Left renal pelvis (tissue), 4 donors: ENCODE results near the gene NCMAP. TPM values are rescaled to one million over a fixed set of nuclear protein-coding genes. Genes with fewer than 3 reads are reported as not detected.
"Not testable (repeated sequence)": the region's sequence is repeated elsewhere in the genome, so short reads cannot be mapped to it uniquely, and the experiment has no call there.

Experiments used
- DNase-seq, 4 donors: peaks; one replicate each; pipeline ENCODE4 v3.0.0-alpha.2; 2013; ENCODE audit warnings: low read depth in 4 of 4, low spot score in 3 of 4
- polyA plus RNA-seq, 4 donors: library from polyadenylated mRNA; unstranded; fragments of 120-200 nt; gene quantifications; one replicate each; pipeline ENCODE4 v1.2.1, GENCODE V29; 2013; ENCODE audit not compliant: insufficient read length in 4 of 4

NCMAP gene, protein sequence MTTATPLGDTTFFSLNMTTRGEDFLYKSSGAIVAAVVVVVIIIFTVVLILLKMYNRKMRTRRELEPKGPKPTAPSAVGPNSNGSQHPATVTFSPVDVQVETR
- under 1 TPM; 0.08 to 0.91 (median 0.61) TPM for polyA plus RNA-seq

DNA sequence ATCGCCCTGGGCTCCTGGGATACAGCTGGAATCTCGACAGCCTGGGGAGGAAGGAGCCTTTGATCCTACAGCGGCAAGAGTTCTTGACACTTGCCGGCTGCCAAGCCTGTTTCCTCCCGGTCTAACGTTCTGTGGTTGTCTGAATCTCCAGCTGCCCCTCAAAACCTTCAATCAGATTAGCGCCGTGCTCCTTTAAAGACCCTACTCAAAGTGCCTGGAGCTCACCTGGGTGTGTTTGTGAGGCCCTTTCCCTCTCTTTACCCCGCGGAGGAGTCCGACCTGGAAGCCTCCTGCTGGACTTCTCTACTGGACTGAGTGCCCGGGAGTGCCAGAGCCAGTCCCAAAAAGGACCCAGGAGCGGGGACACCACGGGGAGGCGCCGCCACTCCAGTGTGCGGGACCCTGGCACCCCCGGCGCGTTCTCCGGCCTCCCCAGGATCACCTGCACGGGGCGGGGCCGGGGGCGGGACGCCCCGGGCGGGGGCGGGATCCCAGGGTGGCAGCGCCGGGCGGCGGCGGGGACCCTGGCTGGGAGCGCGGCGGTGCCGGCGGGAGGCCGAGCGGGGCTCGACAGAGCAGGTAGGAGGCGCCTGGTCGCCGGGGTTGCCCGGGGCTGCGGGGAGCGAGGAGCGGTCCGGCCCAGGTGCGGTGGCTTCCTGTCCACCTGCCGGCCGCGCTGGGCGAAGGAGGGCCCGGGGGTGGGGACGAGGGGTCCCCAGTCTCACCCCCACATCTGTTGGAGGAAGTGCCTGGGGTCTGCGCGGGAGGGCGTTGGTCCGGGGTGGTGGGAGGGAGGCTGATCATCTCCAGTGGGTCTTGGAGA, at the start of gene NCMAP:
TSS of gene NCMAP (plus strand) at position 497 of the 823 bp plus-strand sequence. CDS start 39,344 bp downstream, outside the sequence.
- no peak for DNase-seq

GRCh38 chr1:24506691-24507381, 49.1 kb upstream of the NCMAP start:
- no peak for DNase-seq

DNA sequence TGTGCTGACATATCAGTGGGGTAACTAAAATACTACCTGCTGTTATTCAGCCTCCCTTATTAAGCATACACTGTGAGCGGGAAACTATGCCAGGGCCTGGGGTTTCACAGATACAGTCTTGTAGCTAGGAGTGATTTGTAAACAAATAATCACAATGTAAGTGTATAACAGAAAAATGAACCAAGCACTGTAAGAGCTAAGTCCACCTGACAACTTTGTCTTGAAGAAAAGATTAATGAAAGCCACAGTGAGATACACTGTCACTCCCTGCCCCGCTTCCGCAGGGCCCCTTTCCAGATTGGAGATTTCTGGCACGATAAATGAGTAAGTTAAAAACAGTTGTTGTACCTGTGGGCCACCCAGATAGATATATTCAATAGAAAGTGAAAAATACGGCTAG, 48.5 kb upstream of the NCMAP start:
- no peak for DNase-seq

DNA sequence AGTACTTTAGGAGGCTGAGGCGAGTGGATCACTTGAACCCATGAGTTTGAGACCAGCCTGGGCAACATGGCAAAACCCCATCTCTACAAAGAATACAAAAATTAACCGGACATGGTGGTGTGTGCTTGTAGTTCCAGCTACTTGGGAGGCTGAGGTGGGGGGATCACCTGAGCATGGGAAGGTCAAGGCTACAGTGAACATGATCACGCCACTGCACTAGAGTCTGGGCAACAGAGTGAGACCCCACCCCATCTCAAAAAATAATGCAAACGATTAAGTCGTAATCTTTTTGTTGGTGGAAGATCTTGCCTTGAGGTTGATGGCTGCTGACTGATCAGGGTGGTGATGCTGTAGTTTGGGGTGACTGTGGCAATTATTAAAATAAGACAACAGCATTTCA, 47.0 kb upstream of the NCMAP start:
- DNase-seq, result no peak

DNA sequence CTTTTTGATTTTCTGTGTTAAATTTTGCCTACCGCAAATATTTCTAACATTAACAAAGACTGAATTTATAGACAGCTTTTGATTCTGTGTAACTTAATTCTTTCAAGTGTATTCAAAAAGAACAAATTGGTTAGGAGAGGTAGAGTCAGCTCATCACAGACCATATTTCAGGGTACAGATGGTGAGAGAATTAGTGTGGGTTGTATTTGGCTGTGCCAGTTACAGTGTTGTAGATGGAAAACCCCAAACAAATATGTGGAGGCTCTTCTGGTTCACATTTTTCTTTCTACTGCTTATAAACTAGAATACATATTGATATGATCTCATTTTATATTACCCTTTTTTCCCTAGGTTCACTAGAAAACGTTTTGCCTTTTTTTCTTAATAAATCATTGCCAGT, 42.2 kb upstream of the NCMAP start:
- no peak for DNase-seq

DNA sequence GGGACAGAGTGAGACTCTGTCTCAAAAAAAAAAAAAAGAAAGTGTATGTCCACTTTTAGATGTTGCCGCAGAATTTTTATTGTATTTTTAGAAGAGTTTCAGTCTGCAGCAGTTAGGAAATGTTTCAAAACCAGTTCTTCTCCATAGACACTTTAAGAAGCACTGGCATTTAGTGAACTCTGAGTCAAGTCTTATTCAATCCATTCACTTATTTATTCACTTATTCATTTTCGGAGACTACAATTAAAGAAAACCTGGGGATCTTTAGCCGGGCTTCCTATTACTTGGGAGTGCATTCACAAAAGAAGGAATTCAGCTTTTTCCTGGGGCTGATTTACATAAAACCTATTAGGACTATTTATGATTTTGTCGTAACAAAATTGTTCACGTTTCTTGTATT, 40.9 kb upstream of the NCMAP start:
- no peak for DNase-seq

- DNase-seq, result not testable (repeated sequence)
These were observed 40.1 kb upstream of the NCMAP start for GRCh38 chr1:24515671-24516209.

GRCh38 chr1:24516506-24516905, 39.4 kb upstream of the NCMAP start:
- DNase-seq, result no peak

- no peak for DNase-seq
These were observed 38.0 kb upstream of the NCMAP start for GRCh38 chr1:24517898-24518297.

- DNase-seq, result not testable (repeated sequence)
These were observed 35.6 kb upstream of the NCMAP start for GRCh38 chr1:24520282-24520681.

DNA sequence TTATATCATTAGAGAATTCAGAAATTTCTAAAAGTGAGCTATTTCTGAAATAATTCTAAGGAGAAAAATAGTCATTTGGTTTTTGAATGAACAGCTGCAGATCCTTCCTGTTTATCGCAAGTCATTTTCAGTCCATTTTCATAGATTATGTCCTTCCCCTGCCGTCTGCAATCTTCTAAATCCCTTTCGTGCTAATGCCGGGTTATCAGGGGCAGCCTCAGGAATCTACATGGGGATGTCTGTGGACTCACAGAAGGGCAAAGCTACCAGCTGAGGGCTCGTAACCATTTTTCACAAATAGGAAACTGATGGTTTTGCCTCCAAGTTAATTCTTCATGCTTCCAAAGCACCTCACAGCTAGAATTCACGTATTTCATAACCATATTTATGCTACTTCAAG, 30.3 kb upstream of the NCMAP start:
- DNase-seq, result no peak

- DNase-seq, result no peak
These were observed 29.8 kb upstream of the NCMAP start for GRCh38 chr1:24526045-24526444.

GRCh38 chr1:24526940-24527542, 28.8 kb upstream of the NCMAP start:
- DNase-seq, result no peak

DNA sequence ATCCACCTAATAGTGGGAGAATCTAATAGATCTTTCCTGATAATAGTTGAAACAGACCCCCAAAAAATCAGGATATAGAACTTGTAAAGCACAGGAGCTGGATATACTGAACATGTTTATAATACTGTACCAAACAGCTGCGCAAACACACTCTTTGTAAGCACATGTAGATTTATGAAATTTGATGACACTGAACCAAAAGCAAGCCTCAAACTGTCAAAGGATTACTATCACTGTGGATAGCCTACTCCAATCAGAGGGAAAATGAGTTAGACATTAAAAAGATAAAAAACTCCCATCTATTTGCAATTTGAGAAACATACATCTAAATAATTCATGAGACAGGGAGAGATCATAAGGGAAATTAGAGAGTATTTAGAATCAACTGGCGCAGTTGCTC, 27.1 kb upstream of the NCMAP start:
- DNase-seq, result no peak

DNA sequence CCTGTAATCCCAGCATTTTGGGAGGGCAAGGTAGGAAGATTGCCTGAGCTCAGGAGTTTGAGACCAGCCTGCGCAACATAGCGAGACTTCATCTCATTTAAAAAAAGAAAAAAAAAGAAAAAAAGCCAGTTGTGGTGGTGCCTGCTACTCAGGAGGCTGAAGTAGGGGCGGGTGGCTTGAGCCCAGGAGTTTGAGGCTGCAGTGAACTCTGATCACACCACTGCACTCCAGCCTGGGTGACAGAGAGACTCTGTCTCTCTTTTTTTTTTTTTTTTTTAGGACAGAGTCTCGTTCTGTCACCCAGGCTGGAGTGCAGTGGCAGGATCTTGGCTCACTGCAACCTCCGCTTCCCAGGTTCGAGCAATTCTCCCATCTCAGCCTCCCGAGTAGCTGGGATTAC, 26.6 kb upstream of the NCMAP start:
- not testable (repeated sequence) for DNase-seq

DNA sequence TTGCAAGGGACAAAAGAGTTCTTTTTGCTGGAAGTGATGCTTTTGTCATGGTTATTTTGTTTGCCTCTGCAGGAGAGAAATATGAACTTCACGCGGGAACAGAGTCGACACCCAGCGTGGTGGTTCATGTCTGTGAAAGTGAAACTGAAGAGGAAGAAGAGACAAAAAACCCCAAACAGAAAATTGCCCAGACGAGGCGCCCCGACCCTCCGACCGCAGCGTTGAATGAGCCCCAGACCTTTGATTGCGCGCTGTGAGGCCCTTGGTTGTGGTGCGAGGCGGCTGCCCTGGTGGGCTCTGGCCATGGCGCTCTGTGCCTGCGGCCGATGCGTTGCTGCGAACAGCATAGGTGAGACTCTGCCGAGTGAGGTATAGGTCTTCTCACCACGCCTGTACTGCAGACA, 20.9 kb upstream of the NCMAP start:
- DNase-seq, result no peak

DNA sequence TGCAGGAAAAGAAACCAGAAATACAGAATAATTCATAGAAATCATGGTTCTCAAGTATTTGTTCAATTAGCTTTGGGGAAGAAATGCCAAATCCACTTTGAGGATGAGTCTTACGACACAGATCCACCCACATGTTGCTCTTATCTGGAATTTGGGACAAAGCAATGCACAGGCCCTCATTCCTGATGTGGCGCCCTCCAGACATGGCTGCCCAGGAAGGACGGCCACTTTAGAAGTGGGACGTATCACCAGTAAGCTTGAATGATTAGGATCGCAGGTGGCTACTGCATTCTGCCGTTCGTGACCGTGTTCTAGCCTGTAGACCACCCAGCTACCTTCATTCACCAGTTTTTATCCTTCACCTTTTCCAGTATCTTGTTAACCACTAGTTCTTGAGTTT, 20.1 kb upstream of the NCMAP start:
- DNase-seq, result no peak

DNA sequence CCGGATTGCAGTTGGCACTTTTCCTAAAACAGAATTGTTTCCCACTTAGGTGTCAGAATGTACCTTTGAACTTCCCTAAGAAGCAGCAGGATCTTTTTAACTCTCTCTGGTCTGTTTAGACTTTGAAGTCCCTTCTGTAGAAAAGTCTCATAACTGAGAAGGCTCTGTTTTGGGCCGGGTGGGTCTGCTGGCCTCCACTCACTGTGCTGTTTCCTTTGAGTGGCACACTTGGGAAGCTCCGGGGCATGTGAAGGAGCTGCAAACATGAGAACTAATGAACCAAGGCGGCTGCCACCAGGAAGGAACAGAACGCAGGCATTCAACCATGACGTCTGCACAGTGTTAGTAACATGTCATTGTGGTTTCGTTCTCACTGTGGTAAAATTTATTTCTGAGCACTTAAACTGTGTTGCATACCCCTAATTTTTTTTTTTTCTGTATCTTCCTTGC, 19.5 kb upstream of the NCMAP start:
- peak in 1 of 4 donors; percentile 60 for DNase-seq

GRCh38 chr1:24540051-24540905, 15.6 kb upstream of the NCMAP start:
- no peak for DNase-seq
